Cerebellar cortex (tissue), 1 donor: ENCODE results near the gene RUNX2.

Experiments used
- DNase-seq: peaks from one replicate; pipeline ENCODE4 v3.0.0-alpha.2; 2015; ENCODE audit warnings: low spot score

The RUNX2 gene

DNA sequence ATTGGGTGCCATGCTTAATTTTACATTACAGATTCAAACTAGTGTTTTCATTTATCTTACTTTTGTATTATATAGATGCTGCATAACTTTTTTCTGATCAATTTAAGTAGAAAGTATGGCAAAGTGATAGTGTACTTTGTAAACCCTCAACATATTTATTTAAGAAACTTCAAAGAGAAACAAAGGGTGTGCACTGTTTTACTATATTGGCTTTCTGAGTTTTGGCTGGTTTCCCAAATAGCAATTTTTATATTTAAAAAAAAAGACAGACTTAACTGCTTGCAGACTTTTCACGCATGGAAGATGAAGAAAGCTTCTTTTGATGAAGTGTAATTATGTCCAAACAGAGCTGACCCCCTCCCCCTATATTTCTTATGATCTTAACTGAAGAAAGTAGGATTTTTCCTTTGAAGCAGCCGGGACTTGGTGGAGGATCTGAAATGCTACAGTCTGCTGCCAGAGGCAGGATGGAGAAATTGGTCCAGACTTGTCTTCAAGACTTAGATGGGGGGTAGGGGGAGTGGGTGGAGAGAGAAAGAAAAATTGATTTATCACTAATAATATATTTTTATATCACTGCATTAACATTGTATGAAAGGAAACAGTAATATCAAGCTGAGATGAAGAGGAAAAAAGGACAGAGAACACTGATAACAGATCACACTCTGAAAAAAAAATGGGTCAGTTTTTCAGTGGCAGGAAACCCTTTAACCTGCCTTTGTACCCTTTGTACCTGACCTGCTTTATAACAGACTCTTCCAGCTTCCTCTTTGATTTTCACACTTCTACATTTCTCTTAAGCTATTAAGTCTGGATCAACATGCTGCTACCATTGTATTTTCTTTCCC lies 105.6 kb downstream of the RUNX2 start:
- DNase-seq = no peak

- DNase-seq = no peak
Measured at GRCh38 chr6:45434381-45434700, 106.2 kb downstream of the RUNX2 start.

GRCh38 chr6:45436544-45437438 lies 108.7 kb downstream of the RUNX2 start:
- DNase-seq = no peak

GRCh38 chr6:45437439-45437815 lies 109.3 kb downstream of the RUNX2 start:
- DNase-seq = no peak

GRCh38 chr6:45438151-45438550 lies 110.0 kb downstream of the RUNX2 start:
- DNase-seq = no peak

- DNase-seq = no peak
Measured at GRCh38 chr6:45438849-45439406, 110.8 kb downstream of the RUNX2 start.

GRCh38 chr6:45439459-45439858 lies 111.3 kb downstream of the RUNX2 start:
- no peak for DNase-seq

- DNase-seq = no peak
Measured at GRCh38 chr6:45439861-45440388, 111.8 kb downstream of the RUNX2 start.

GRCh38 chr6:45441851-45442453 lies 113.8 kb downstream of the RUNX2 start:
- no peak for DNase-seq

DNA sequence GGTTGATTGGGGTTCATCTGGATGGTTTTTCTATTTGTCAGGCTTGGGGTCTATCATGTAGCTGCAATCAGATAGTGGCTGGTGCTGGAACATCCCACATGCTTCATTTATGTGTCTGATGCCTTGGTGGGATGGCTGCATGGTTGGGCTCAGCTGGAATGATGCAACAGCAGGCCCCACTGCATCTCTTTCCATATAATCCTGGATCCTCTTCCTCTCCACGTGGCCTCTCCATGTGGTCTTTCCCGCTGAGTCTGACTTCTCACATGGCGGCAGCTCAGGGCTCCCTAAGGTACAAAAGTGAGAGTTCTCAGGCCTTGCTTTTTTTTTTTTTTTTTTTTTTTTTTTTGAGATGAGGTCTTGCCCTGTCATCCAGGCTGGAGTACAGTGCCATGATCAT lies 114.6 kb downstream of the RUNX2 start:
- no peak for DNase-seq

DNA sequence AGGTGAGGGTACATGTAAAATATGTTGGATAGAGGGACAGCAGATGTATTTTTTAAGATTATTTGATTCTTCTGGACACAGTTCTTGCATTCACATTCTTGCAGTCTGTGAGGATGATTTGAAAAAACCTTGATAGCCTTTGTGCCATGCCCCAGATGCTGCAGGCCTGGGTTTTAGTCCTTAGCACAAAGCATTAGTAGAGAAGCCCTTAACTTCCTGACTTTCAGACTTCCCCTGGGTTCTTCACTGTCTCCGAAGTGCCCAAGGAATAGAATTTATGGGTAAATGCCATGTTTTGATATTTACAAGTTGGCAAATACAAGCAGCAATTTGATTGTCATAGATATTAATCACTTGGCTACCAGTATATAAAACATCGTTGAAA lies 117.2 kb downstream of the RUNX2 start:
- DNase-seq = no peak

DNA sequence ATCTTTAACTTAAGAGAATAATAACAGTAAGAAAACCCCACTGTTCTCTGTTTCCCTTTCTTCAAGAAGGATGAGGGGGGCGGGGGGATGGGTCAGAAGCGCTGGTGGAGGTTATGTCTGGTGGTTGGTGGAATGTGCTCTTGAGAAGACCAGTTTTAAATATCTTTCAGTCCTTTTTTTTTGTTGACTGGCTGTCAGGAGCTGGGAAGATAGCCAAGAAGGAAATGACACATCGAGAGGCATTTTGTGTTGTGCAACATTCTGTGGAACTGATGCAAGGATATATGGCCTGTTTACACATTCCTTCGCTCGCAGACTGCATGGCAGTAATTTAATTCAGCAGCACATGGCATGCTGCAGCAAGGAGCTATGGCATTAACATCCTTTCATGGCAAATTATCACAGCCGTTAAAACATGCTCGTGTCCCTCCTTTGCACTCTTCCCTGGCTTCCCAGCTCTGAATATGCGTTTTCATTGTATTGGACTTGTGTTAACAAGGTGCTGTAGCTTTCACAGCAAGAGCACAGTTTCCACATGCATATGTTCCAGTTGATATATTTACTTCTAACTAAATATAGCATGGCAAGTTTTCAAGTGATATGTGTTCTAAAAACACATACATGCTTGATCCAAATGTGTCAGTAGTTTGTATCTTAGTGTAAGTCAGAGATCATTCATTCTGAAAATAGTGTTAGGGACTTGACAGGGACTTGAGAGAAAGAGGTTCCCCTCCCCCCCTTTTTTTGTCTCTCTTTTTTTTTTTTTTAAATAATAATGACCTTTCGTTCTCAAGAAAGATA lies 117.8 kb downstream of the RUNX2 start:
- no peak for DNase-seq

GRCh38 chr6:45447005-45447404 lies 118.9 kb downstream of the RUNX2 start:
- DNase-seq = no peak

- DNase-seq = no peak
Measured at GRCh38 chr6:45447716-45448115, 119.6 kb downstream of the RUNX2 start.

- no peak for DNase-seq
Measured at GRCh38 chr6:45448417-45449389, 120.6 kb downstream of the RUNX2 start.

DNA sequence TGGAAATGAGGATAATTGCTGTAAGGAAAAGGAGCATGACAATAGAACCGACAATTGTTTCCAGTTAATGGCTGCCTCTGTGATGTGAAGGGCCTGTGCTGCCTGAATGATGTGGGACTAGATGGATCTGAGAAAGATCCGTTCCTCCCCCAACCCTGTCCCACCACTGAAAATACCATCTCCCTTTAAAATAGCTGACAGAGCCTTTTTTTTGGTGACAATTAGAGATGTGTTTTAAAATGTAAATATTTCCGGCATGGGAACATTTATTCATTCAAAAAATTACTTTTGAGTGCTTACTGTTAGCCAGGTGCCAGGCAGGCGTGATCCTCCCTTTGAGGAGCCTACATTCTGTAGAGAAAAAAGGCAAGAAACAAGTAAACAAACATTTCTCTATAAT lies 122.0 kb downstream of the RUNX2 start:
- DNase-seq = no peak

GRCh38 chr6:45450831-45451230 lies 122.7 kb downstream of the RUNX2 start:
- no peak for DNase-seq

DNA sequence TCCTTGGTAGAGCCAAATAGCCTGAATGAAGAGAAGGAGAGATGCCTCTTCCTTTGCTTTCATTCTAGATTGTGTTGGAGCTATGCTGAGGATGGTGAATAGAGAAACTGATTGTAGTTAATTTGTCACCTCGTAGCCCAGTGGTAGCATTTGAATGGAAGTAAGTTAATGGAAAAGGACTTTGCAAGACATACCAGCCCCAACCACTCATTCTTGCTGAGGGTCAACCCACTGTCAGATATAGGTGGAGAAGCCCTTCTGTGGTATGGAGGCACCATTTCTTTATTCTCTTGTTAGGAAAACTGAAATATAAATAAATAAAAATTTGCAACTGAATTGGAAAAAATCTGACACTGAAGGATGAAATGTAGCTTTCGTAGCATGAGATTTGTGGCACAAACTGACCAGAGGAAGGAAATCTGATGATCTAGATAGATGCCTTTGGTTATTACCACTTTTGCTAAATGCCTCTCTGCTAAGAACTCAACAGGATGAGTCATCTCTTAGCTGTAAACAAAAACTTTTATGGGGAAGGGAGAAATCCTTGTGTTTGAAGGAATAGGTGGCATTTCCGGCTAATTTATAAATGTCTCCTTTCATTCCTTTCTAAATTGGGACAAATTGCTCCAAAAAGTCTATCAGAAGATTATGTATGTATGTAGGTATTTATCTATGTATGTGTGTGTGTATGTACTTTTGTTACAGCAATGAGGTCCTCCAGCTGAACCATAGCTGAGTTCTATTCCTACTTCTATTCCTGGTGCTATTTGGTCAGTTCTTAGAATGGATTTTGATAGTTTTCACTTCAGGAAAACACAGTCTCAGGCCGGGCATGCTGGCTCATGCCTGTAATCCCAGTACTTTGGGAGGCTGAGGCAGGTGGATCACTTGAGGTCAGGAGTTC lies 126.1 kb downstream of the RUNX2 start:
- DNase-seq = no peak

GRCh38 chr6:45455408-45455807 lies 127.3 kb downstream of the RUNX2 start:
- no peak for DNase-seq
